ENCODE measurements around the gene KCNK13.

KCNK13 gene

DNA sequence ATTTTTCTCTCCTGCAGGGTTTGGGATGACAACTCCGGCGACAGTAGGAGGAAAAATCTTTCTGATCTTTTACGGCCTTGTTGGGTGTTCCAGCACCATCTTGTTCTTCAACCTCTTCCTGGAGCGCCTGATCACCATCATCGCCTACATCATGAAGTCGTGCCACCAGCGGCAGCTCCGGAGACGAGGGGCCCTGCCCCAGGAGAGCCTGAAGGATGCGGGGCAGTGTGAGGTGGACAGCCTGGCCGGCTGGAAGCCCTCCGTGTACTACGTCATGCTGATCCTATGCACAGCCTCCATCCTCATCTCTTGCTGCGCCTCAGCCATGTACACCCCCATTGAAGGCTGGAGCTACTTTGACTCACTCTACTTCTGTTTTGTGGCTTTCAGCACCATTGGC, 122.3 kb downstream of the KCNK13 start:
- no peaks in the 10 kb centered on the region for H3K36me3 ChIP-seq
- no peak overlapping the region for H3K27ac ChIP-seq
- H3K27me3 ChIP-seq, result peaks cover 7% of the 10 kb centered on the region
- no peaks in the 10 kb centered on the region for H3K9me3 ChIP-seq
- TF ChIP-seq, protein P1, sequence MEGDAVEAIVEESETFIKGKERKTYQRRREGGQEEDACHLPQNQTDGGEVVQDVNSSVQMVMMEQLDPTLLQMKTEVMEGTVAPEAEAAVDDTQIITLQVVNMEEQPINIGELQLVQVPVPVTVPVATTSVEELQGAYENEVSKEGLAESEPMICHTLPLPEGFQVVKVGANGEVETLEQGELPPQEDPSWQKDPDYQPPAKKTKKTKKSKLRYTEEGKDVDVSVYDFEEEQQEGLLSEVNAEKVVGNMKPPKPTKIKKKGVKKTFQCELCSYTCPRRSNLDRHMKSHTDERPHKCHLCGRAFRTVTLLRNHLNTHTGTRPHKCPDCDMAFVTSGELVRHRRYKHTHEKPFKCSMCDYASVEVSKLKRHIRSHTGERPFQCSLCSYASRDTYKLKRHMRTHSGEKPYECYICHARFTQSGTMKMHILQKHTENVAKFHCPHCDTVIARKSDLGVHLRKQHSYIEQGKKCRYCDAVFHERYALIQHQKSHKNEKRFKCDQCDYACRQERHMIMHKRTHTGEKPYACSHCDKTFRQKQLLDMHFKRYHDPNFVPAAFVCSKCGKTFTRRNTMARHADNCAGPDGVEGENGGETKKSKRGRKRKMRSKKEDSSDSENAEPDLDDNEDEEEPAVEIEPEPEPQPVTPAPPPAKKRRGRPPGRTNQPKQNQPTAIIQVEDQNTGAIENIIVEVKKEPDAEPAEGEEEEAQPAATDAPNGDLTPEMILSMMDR (IDR thresholded peaks at IDR 0.05), result no peak
- no peak overlapping the region for H3K4me3 ChIP-seq (ENCODE audit: low read depth in 1 of 2, low read length in 1 of 2)
- no peaks in the 10 kb centered on the region for H3K4me1 ChIP-seq (ENCODE audit: control insufficient read depth in 1 of 2, insufficient read depth in 1 of 2, low read depth in 1 of 2, low read length in 1 of 2)

DNA sequence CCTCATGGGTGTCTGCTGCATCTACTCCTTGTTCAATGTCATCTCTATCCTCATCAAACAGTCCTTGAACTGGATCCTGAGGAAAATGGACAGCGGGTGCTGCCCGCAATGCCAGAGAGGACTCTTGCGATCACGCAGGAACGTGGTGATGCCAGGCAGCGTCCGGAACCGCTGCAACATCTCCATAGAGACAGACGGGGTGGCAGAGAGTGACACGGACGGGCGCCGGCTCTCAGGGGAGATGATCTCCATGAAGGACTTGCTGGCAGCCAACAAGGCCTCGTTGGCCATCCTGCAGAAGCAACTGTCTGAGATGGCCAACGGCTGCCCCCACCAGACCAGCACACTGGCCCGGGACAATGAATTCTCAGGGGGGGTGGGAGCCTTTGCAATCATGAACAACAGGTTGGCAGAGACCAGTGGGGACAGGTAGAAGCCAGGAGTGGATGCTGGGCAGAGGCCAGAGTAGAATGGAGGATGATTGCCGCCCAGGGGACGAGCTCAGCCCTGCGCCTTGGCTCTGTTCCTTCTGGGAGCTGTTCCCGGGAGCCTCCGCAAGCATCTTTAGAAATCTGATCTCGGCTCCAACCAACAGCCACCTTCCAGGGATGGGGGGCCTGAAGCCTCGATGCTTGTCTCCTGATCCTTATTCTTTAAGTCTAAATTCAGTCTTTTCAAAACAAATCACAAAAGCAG, 122.9 kb downstream of the KCNK13 start:
- no peaks in the 10 kb centered on the region for H3K9me3 ChIP-seq
- TF ChIP-seq, protein P1 (IDR thresholded peaks at IDR 0.05), result no peak
- no peaks in the 10 kb centered on the region for H3K36me3 ChIP-seq
- no peak overlapping the region for H3K27ac ChIP-seq
- no peaks in the 10 kb centered on the region for H3K4me1 ChIP-seq (ENCODE audit: control insufficient read depth in 1 of 2, insufficient read depth in 1 of 2, low read depth in 1 of 2, low read length in 1 of 2)
- H3K4me3 ChIP-seq (ENCODE audit: low read depth in 1 of 2, low read length in 1 of 2), result no peak overlapping the region
- H3K27me3 ChIP-seq, result peaks cover 7% of the 10 kb centered on the region

DNA sequence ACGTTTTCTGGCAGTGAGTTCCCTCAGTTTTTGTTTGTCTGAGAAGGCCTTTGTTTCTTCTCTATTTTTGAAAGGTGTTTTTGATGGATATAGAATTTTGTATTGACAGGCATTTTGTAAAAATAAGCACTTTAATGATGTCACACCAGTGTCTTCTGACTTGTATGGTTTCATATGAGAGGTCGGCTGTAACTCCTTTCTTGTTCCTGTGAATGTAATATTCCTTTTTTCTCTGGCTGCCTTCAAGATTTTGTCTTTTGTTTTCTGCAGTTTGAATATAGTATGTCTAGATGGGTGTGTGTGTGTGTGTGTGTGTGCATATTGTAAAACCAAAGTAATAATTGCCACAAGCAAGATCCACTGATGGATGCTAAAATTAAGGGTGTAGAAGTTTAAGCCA, 126.8 kb downstream of the KCNK13 start:
- H3K27ac ChIP-seq, result no peak overlapping the region
- no peaks in the 10 kb centered on the region for H3K9me3 ChIP-seq
- H3K4me3 ChIP-seq (ENCODE audit: low read depth in 1 of 2, low read length in 1 of 2), result no peak overlapping the region
- TF ChIP-seq, protein P1 (IDR thresholded peaks at IDR 0.05), result no peak
- H3K27me3 ChIP-seq, result peaks cover 7% of the 10 kb centered on the region
- no peaks in the 10 kb centered on the region for H3K36me3 ChIP-seq
- no peaks in the 10 kb centered on the region for H3K4me1 ChIP-seq (ENCODE audit: control insufficient read depth in 1 of 2, insufficient read depth in 1 of 2, low read depth in 1 of 2, low read length in 1 of 2)

DNA sequence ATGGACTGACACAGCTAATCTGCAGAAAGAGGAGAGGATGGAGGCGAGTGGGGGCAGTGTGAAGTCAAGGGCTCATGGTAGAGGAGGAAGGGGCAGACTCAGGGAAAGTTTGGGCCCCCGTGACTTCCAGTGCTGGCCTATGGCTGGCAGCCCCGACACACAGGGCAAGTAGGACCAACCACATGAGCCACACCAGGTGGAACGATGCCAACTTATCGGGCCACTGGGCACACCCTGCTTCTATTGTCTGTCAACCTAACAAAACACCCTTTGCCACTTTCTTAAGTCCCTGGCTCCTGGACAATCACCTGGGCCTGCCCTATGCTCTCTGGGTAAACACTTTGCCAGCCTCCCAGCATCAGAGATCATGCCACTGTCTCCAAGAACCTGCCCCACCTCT, 129.4 kb downstream of the KCNK13 start:
- Histone ChIP-seq H3K36me3 (no peaks in the 10 kb centered on the region), H3K4me1 (ENCODE audit: control insufficient read depth in 1 of 2, insufficient read depth in 1 of 2, low read depth in 1 of 2, low read length in 1 of 2) (no peaks in the 10 kb centered on the region), H3K4me3 (ENCODE audit: low read depth in 1 of 2, low read length in 1 of 2) (no peak overlapping the region), H3K27ac (no peak overlapping the region), H3K9me3 (no peaks in the 10 kb centered on the region), H3K27me3 (peaks cover 23% of the 10 kb centered on the region)
- TF ChIP-seq, protein P1 (IDR thresholded peaks at IDR 0.05), result no peak

DNA sequence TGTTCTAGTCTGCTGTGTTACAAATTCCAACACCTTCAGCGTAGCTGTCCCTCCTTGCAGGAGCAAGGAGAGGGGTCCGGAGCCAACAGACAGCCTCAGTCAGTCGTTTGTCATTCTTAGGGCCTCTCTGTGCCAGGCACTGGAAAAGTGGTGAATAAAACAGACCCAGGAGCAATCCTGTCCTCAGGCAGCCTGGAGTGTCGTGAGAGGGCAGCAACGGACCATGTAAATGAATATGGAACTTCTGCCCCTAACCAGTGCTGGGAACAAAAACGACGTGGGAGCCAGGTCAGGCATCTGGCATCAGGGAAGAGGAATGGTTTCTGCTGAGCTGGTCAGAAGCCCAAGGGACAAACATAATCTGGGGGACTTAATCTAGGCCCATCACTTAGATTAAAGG, 129.8 kb downstream of the KCNK13 start:
- H3K4me1 ChIP-seq (ENCODE audit: control insufficient read depth in 1 of 2, insufficient read depth in 1 of 2, low read depth in 1 of 2, low read length in 1 of 2), result no peaks in the 10 kb centered on the region
- H3K27me3 ChIP-seq, result peaks cover 24% of the 10 kb centered on the region
- no peaks in the 10 kb centered on the region for H3K9me3 ChIP-seq
- no peak overlapping the region for H3K4me3 ChIP-seq (ENCODE audit: low read depth in 1 of 2, low read length in 1 of 2)
- TF ChIP-seq, protein P1 (IDR thresholded peaks at IDR 0.05), result no peak
- H3K36me3 ChIP-seq, result no peaks in the 10 kb centered on the region
- H3K27ac ChIP-seq, result no peak overlapping the region
